CD14-positive monocyte (primary cell): ENCODE data around the gene EDC4. TPM values are rescaled to one million over a fixed set of nuclear protein-coding genes. Genes with fewer than 3 reads are reported as not detected.

ENCODE experiments used
- DNase-seq, 3 donors: peaks; one replicate each; pipeline ENCODE4 v3.0.0-alpha.2; 2011 to 2022
- H2AFZ ChIP-seq: 2 replicates; pipeline ENCODE4 v1.6.0; 2012; ENCODE audit warnings: mild to moderate bottlenecking, low read depth, low read length, inconsistent platforms; ENCODE audit not compliant: insufficient read depth, poor library complexity, severe bottlenecking
- H3K27ac ChIP-seq, 2 donors: 1 replicate in 1 of 2; 2 replicates in 1 of 2; pipeline ENCODE4 v1.5.1; 2012 to 2013; ENCODE audit warnings: low read length in 2 of 2, control low read depth in 1 of 2, inconsistent platforms in 1 of 2, low read depth in 1 of 2, mild to moderate bottlenecking in 1 of 2
- H3K27me3 ChIP-seq, 2 donors: one replicate each; pipeline versions ENCODE4 v1.6.0 to v1.6.1; 2011 to 2013; ENCODE audit warnings: low read length in 2 of 2; ENCODE audit not compliant: control insufficient read depth in 2 of 2, insufficient read depth in 2 of 2
- H3K36me3 ChIP-seq, 2 donors: replicated peaks in 1 of 2; 1 replicate in 1 of 2; 2 replicates in 1 of 2; pipeline versions ENCODE4 v1.5.1 to v1.6.1; 2012 to 2013; ENCODE audit warnings: low read length in 2 of 2, control low read depth in 1 of 2, inconsistent platforms in 1 of 2, mild to moderate bottlenecking in 1 of 2; ENCODE audit not compliant: insufficient read depth in 2 of 2, control insufficient read depth in 1 of 2
- H3K4me1 ChIP-seq, 2 donors: 1 replicate in 1 of 2; 2 replicates in 1 of 2; pipeline versions ENCODE4 v1.5.1 to v1.6.1; 2012 to 2013; ENCODE audit warnings: low read length in 2 of 2, control low read depth in 1 of 2, inconsistent platforms in 1 of 2, mild to moderate bottlenecking in 1 of 2, moderate library complexity in 1 of 2; ENCODE audit not compliant: insufficient read depth in 2 of 2, control insufficient read depth in 1 of 2
- H3K4me2 ChIP-seq: replicated peaks from 2 replicates; pipeline ENCODE3; 2012; ENCODE audit warnings: low read length, moderate library complexity, mild to moderate bottlenecking; ENCODE audit not compliant: poor library complexity, severe bottlenecking; ENCODE audit errors: extremely low read depth
- H3K4me3 ChIP-seq, 3 experiments: fragments of 200-600 bp in 1 of 3; sonication (generic) in 1 of 3; replicated peaks in 1 of 3; 1 replicate in 2 of 3; 2 replicates in 1 of 3; pipeline ENCODE4 v1.5.1; 2011 to 2013; ENCODE audit warnings: low read length in 3 of 3, mild to moderate bottlenecking in 3 of 3, control low read depth in 2 of 3, low read depth in 2 of 3, inconsistent platforms in 1 of 3, moderate library complexity in 1 of 3
- H3K79me2 ChIP-seq: 2 replicates; pipeline ENCODE4 v1.6.0; 2012; ENCODE audit warnings: mild to moderate bottlenecking, control low read depth, inconsistent platforms, low read length, moderate library complexity; ENCODE audit not compliant: insufficient read depth
- H3K9ac ChIP-seq: 2 replicates; pipeline ENCODE4 v1.6.0; 2017; ENCODE audit warnings: low read length, mild to moderate bottlenecking; ENCODE audit not compliant: insufficient read depth, poor library complexity, severe bottlenecking
- H3K9me3 ChIP-seq, 2 donors: replicated peaks in 1 of 2; 1 replicate in 1 of 2; 2 replicates in 1 of 2; pipeline versions ENCODE4 v1.5.1 to v1.6.1; 2012 to 2013; ENCODE audit warnings: low read length in 2 of 2, control low read depth in 1 of 2; ENCODE audit not compliant: control insufficient read depth in 1 of 2, insufficient read depth in 1 of 2
- H4K20me1 ChIP-seq: 2 replicates; pipeline ENCODE4 v1.6.0; 2012; ENCODE audit warnings: mild to moderate bottlenecking, low read length, control low read depth, moderate library complexity; ENCODE audit not compliant: insufficient read depth
- H3K27ac Mint-ChIP-seq, 7 donors: one replicate each; pipeline ENCODE4 v1.8.0; 2020; ENCODE audit warnings: mild to moderate bottlenecking in 7 of 7, mixed read lengths in 7 of 7, moderate library complexity in 6 of 7, inconsistent platforms in 2 of 7
- H3K27me3 Mint-ChIP-seq, 3 donors: one replicate each; pipeline ENCODE4 v1.8.0; 2021 to 2022; ENCODE audit warnings: low read depth in 3 of 3, mild to moderate bottlenecking in 3 of 3, mixed read lengths in 3 of 3, moderate library complexity in 3 of 3, inconsistent platforms in 1 of 3
- H3K36me3 Mint-ChIP-seq, 2 donors: one replicate each; pipeline ENCODE4 v1.8.0; 2020; ENCODE audit warnings: mixed read lengths in 2 of 2, inconsistent platforms in 1 of 2, mild to moderate bottlenecking in 1 of 2
- H3K4me1 Mint-ChIP-seq: one replicate; pipeline ENCODE4 v1.8.0; 2020; ENCODE audit warnings: mild to moderate bottlenecking, mixed read lengths
- H3K4me3 Mint-ChIP-seq, 2 donors: one replicate each; pipeline ENCODE4 v1.8.0; 2020; ENCODE audit warnings: mild to moderate bottlenecking in 2 of 2, mixed read lengths in 2 of 2, moderate library complexity in 1 of 2
- H3K9me3 Mint-ChIP-seq, 7 donors: one replicate each; pipeline ENCODE4 v1.8.0; 2020 to 2022; ENCODE audit warnings: mixed read lengths in 7 of 7, mild to moderate bottlenecking in 6 of 7, moderate library complexity in 6 of 7, inconsistent platforms in 2 of 7
- CTCF ChIP-seq: fragments of 200-600 bp; IDR thresholded peaks from one replicate; pipeline ENCODE4 v1.8.0; 2022; ENCODE audit warnings: antibody characterized with exemption, mild to moderate bottlenecking
- WGBS: methylation state at CpG from one replicate; pipeline ENCODE4 v1.1.5; 2013; ENCODE audit warnings: missing lambda C conversion rate; ENCODE audit not compliant: insufficient coverage; 5-methylcytosine and 5-hydroxymethylcytosine counted together
- intact Hi-C, 2 donors: fragments of 100-400 bp; cut with micrococcal nuclease; formaldehyde crosslinking; loops; one replicate each; pipeline versions ENCODE4 v1.15.0 to v1.15.1; 2023
- polyA plus RNA-seq, 3 donors: library from polyadenylated mRNA; depleted of rRNA in 1 of 3; unstranded in 2 of 3; stranded (reverse) in 1 of 3; fragments of 300-500 nt in 2 of 3; fragments of >200 nt in 1 of 3; fragmentation: Illumina TruSeq in 2 of 3; gene quantifications; 1 replicate in 2 of 3; 2 replicates in 1 of 3; pipeline ENCODE4 v1.2.3, GENCODE V29; 2012 to 2021

The EDC4 gene
- polyA plus RNA-seq, 3 donors: 13.7 to 84.9 (median 18.2) TPM

GRCh38 chr16:67878846-67879245 is 6.0 kb downstream of the EDC4 start:
- Histone ChIP-seq H3K4me1 (peaks cover 9 to 12% of the 10 kb centered on the region in 2 donors), H2AFZ (no peak overlapping the region), H3K27ac (no peak overlapping the region), H3K9me3 (no peaks in the 10 kb centered on the region), H3K9ac (no peak overlapping the region), H4K20me1 (peaks cover 35% of the 10 kb centered on the region), H3K4me3 (no peak overlapping the region), H3K36me3 (peaks cover 83 to 88% of the 10 kb centered on the region in 2 donors), H3K27me3 (no peaks in the 10 kb centered on the region), H3K4me2 (no peak overlapping the region), H3K79me2 (peaks cover 30% of the 10 kb centered on the region)
- WGBS: 97% methylated on average over 5 of the region's 9 CpGs
- Mint-ChIP-seq H3K36me3 (peaks cover 79 to 88% of the 10 kb centered on the region in 2 donors), H3K27ac (peak overlapping the region in 1 of 7 donors; percentile 59), H3K4me1 (peaks cover 17% of the 10 kb centered on the region), H3K4me3 (no peak overlapping the region), H3K27me3 (peaks cover 0 to 2% (median 0%) of the 10 kb centered on the region in 3 donors), H3K9me3 (no peaks in the 10 kb centered on the region)
- intact Hi-C loops: loop anchor here in 1 of 2 donors (10.0 kb wide), 1 partner anchor 56 kb away; the partner anchor contains the start of genes CTRL and PSMB10
- no peak for DNase-seq
- no peak for TF ChIP-seq CTCF

GRCh38 chr16:67879462-67879861 is 6.6 kb downstream of the EDC4 start:
- H3K4me1 Mint-ChIP-seq: peaks cover 11% of the 10 kb centered on the region
- no peak for DNase-seq
- H3K27ac Mint-ChIP-seq: no peak overlapping the region
- 99% methylated on average over 11 of the region's 12 CpGs for WGBS
- H3K4me3 ChIP-seq: no peak overlapping the region
- peaks cover 83 to 94% of the 10 kb centered on the region in 2 donors for H3K36me3 Mint-ChIP-seq
- H3K9ac ChIP-seq: no peak overlapping the region
- intact Hi-C loops: loop anchor here in 1 of 2 donors (10.0 kb wide), 1 partner anchor 55 kb away; the partner anchor contains the start of genes CTRL and PSMB10
- no peak overlapping the region for H2AFZ ChIP-seq
- H3K4me1 ChIP-seq: peaks cover 3 to 6% of the 10 kb centered on the region in 2 donors
- peaks cover 24% of the 10 kb centered on the region for H3K79me2 ChIP-seq
- H3K36me3 ChIP-seq: peaks cover 89 to 94% of the 10 kb centered on the region in 2 donors
- TF ChIP-seq CTCF: no peak
- H3K4me2 ChIP-seq: no peak overlapping the region
- H3K27ac ChIP-seq: no peak overlapping the region
- peaks cover 0 to 2% (median 2%) of the 10 kb centered on the region in 3 donors for H3K27me3 Mint-ChIP-seq
- H3K9me3 ChIP-seq: no peaks in the 10 kb centered on the region
- H4K20me1 ChIP-seq: peaks cover 30% of the 10 kb centered on the region
- H3K4me3 Mint-ChIP-seq: no peak overlapping the region
- no peaks in the 10 kb centered on the region for H3K27me3 ChIP-seq
- no peaks in the 10 kb centered on the region for H3K9me3 Mint-ChIP-seq
